Heart right ventricle (tissue), 16 donors: ENCODE measurements around the gene TCF7L2. TPM values are rescaled to one million over a fixed set of nuclear protein-coding genes. Genes with fewer than 3 reads are reported as not detected.

Experiments
- ATAC-seq, 8 donors: fragments of 200-7000 bp; cut with Tn5 transposase; one replicate each; pipeline ENCODE4 v1.9.1; 2020; ENCODE audit warnings: mild to moderate bottlenecking in 8 of 8, moderate library complexity in 8 of 8, moderate number of reproducible peaks in 1 of 8
- DNase-seq, 2 donors: peaks; one replicate each; pipeline ENCODE4 v3.0.0-alpha.2; 2020
- H3K27ac ChIP-seq, 10 donors: fragments of 200-600 bp; sonication (generic) in 2 of 10; one replicate each; pipeline versions ENCODE4 v1.5.0 to v1.8.0; 2020 to 2022; ENCODE audit warnings: mild to moderate bottlenecking in 3 of 10
- H3K27me3 ChIP-seq, 7 donors: fragments of 200-600 bp; one replicate each; pipeline ENCODE4 v1.8.0; 2021 to 2022; ENCODE audit warnings: mild to moderate bottlenecking in 2 of 7
- H3K36me3 ChIP-seq, 9 donors: fragments of 200-600 bp; sonication (generic) in 1 of 9; one replicate each; pipeline versions ENCODE4 v1.5.0 to v1.8.0; 2020 to 2022; ENCODE audit warnings: mild to moderate bottlenecking in 2 of 9
- H3K4me1 ChIP-seq, 9 donors: fragments of 200-600 bp; sonication (generic) in 1 of 9; one replicate each; pipeline versions ENCODE4 v1.5.0 to v1.8.0; 2020 to 2022; ENCODE audit warnings: mild to moderate bottlenecking in 4 of 9
- H3K4me3 ChIP-seq, 10 donors: fragments of 200-600 bp; sonication (generic) in 2 of 10; one replicate each; pipeline versions ENCODE4 v1.5.0 to v1.8.0; 2020 to 2022; ENCODE audit warnings: mild to moderate bottlenecking in 7 of 10, moderate library complexity in 2 of 10
- H3K9me3 ChIP-seq, 11 donors: fragments of 200-600 bp in 10 of 11; sonication (generic) in 2 of 11; one replicate each; pipeline versions ENCODE4 v1.5.0 to v1.8.0; 2013 to 2022; ENCODE audit warnings: mild to moderate bottlenecking in 2 of 11, control low read depth in 1 of 11, moderate library complexity in 1 of 11
- CTCF ChIP-seq, 9 donors: fragments of 200-600 bp; sonication (generic) in 2 of 9; IDR thresholded peaks; one replicate each; pipeline versions ENCODE4 v1.5.0 to v1.8.0; 2021 to 2022; ENCODE audit warnings: antibody characterized with exemption in 9 of 9, mild to moderate bottlenecking in 5 of 9, moderate library complexity in 1 of 9
- WGBS, 2 donors: extraction: QIAGEN DNeasy Blood & Tissue Kit; methylation state at CpG; one replicate each; pipeline ENCODE4 v1.1.7; 2013; ENCODE audit warnings: inconsistent platforms in 1 of 2; 5-methylcytosine and 5-hydroxymethylcytosine counted together
- intact Hi-C, 10 donors: fragments of 100-400 bp; cut with DNase I; formaldehyde crosslinking; loops; one replicate each; pipeline versions ENCODE4 v1.11.1 to v1.14.2; 2022
- polyA plus RNA-seq, 2 donors: library from polyadenylated mRNA; stranded (reverse); fragments of 200-250 nt; gene quantifications; one replicate each; pipeline ENCODE4 v1.2.3, GENCODE V29; 2013
- total RNA-seq, 10 donors: library from RNA; stranded (reverse); fragmentation: NEBNext Ultra II Directional in 3 of 10; extraction: Animal tissue kit (Norgen Biotek cat#: 25700) in 3 of 10; gene quantifications; one replicate each; pipeline versions ENCODE4 v1.2.1 to v1.2.4, GENCODE V29; 2021 to 2023
- donor health status: Arrhythmogenic right ventricular cardiomyopathy.
- donor health status: ischemic (EF 13 %, LVEDD 7.1; RV severe dilation, severe dysfunction).
- donor health status: healthy with polysubstance abuse.
- donor health status: DM: no; HTN: yes; CAD: no.
- donor health status: DM: no; HTN: no; CAD: no.
- donor health status: ischemic (EF 25% LVEDD 6.9; RV normal size, moderate dysfunction).
- donor health status: ischemic (EF 25% LVEDD 5.7; RV mildly dilated, moderate dysfunction).
- donor health status: healthy.
- donor health status: DM: yes; HTN: yes; CAD: no.
- donor health status: Ischemic cardiomyopathy.
- donor health status: ischemic (EF 35%, LVEDD 5.7; RV mildly dilated, moderate dysfunction).
- donor health status: nonischemic (EF 11% LVEDD 7.7; RV severe dilation, severe dysfunction).
- donor health status: DM: yes; HTN: yes; CAD: no.
- donor health status: PGD.
- donor health status: ischemic (EF 29% LVEDD 5.4; RV normal size, mild dysfunction).
- donor health status: nonischemic (EF 23%, LVEDD 6.1; RV moderate dilation, normal function).

Gene TCF7L2
- total and polyA plus RNA-seq, 12 donors, result 3.6 to 15.8 (median 11.8) TPM

DNA sequence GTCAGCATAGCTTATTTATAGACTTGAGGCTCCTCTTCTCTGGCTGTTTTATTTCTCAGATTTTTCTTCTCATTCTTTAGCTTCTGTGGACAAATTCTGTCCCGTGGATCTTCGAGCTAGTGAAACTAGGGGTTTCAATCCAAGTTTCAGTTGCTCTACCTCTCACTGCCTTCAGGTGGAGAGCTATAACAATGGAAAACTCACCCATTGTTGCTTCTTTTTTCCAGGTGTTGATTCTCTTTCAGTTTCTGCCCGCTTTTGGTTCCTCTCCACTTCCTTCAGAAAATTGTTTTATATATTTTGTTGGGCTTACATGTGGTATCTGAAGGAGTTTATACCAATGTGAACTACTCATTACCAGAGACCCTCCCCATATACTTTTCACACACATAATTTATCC, 266.1 kb downstream of the TCF7L2 start:
- no peak overlapping the region for H3K4me3 ChIP-seq
- TF ChIP-seq CTCF (IDR thresholded peaks at IDR 0.05), result peak in 1 of 9 donors; percentile 21
- WGBS, 2 donors, result 45 to 51% methylated on average over 3 of the region's 3 CpGs
- peaks cover 0 to 30% (median 0%) of the 10 kb centered on the region in 11 donors for H3K9me3 ChIP-seq
- H3K4me1 ChIP-seq, result no peaks in the 10 kb centered on the region
- DNase-seq, result no peak
- ATAC-seq, result no peak
- H3K27ac ChIP-seq, result no peak overlapping the region
- intact Hi-C loops, result no loop called here
- H3K27me3 ChIP-seq, result no peaks in the 10 kb centered on the region
- no peaks in the 10 kb centered on the region for H3K36me3 ChIP-seq
